Epidermal melanocyte (primary cell): ENCODE results near the gene CRTC1.
"Not testable (repeated sequence)": the region's sequence is repeated elsewhere in the genome, so short reads cannot be mapped to it uniquely, and the experiment has no call there.

Experiments used
- DNase-seq: peaks from one replicate; pipeline ENCODE4 v3.0.0; 2011; ENCODE audit warnings: low spot score; ENCODE audit not compliant: insufficient read length

CRTC1 gene

DNA sequence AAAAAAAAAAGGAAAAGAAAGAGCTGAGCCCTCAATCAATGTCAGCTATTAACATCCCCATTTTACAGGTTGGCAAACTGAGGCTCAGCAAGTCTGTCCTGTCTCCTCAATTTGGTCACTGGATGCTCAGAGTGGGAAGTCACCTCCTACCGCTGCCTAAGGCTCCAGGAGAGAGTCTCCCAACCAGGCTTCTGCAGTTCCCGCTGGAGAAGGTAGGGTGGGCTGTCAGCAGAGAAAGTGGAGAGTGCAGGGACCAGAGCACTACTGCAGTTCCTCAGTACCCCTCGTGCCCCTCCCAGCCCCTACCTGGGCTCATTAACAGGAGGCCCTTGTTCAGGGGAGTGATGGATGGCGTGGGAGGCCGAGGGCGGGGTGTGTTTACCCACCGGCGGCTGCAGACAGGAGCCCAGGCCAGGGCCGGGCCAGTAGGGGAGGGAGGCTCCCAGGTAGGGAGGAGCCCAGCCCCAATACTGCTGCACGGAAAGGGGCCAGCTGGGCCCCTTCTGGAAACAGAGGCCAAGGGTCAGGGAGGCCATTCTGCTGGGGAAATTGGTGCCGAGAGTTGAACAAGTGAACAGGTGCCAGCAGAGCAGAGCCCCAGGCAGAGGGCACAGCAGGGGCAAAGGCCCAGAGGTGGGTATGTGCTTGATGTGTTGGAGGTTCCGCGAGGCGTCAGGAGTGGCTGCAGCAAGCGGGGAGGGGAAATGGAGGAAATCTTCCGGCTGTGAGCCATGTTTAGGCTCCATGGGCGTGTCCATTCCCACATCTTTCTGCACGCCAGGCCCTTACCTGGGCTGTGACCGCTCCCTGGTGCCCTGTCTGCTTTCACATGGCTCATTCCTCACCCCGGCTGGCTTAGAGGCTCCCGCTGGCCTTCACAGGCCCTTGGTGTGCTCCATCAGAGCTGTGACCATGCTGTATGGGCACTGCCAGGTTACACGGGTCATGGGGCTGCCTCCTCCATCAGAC is 115.2 kb downstream of the CRTC1 start:
- DNase-seq, result peak; percentile 6

DNA sequence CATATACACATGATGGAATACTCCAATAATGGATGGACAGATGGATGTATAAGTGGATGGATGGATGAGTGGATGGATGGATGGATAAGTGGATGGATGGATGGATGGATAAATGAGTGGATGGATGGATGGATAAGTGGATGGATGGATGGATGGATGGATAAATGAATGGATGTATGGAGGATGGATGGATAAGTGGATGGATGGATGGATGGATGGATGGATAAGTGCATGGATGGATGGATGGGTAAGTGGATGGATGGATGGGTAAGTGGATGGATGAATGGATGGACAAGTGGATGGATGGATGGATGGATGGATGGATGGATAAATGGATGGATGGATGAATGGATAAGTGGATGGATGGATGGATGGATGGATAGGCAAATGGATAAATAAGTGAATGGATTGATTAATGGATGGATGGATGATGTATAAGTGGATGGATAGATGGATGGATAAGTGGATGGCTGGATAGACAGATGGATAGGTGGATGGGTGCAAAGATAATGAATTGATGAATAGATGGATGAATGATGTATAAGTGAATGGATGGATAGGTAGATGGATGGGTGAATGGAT is 116.0 kb downstream of the CRTC1 start:
- no peak for DNase-seq

DNA sequence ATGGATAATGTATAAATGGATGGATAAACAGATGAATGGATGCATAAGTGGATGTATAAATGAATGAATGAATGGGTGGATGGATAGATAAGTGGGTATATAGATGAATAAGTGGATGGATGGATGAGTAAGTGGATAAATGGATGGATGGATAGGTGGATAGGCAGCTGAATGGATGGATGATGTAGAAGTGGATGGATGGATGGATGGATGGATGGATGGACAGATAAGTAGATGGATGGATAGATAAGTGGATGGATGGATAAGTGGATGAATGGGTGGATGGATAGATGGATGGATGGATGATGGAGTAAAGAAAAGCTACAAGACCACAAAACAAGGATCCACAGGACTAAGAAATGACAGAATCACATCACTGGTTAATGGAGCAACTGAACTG is 116.6 kb downstream of the CRTC1 start:
- no peak for DNase-seq

DNA sequence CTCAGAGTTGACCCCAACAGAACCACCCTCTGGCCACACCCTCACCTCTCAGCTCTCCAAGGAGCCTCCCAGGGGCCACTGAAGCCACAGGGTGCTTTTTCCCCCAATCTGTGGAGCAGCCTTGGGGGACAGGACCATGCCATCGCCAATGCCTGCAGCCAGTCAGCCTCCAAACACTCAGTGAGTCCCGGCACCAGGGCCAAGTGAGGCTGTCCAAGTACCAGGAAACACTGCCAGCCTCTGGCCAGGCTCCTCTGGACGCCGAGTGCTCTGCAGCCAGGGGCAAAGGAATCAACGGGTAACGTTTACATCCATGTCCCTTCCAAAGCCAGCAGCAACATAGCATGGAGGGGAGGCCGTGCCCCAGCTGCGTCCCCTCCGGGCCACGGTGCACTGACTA is 117.2 kb downstream of the CRTC1 start:
- no peak for DNase-seq

DNA sequence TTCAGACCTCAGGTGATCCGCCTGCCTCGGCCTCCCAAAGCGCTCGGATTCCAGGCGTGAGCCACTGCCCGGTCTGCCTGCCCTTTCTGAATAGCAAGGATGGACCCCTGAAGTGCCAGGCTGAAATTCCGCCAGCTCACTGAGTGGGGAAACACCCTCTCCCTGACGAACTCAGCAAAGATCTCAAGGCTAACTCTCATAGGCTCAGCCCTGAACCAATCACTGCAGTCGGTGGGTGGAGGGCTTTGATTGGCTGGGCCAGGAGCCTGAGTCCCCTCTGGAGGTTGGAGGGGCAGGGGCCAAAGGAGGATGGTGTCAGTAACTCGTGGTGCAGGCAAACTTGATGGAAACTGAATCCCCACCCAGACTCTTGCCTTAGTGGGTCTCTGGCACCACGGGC is 118.9 kb downstream of the CRTC1 start:
- DNase-seq, result peak; percentile 16

DNA sequence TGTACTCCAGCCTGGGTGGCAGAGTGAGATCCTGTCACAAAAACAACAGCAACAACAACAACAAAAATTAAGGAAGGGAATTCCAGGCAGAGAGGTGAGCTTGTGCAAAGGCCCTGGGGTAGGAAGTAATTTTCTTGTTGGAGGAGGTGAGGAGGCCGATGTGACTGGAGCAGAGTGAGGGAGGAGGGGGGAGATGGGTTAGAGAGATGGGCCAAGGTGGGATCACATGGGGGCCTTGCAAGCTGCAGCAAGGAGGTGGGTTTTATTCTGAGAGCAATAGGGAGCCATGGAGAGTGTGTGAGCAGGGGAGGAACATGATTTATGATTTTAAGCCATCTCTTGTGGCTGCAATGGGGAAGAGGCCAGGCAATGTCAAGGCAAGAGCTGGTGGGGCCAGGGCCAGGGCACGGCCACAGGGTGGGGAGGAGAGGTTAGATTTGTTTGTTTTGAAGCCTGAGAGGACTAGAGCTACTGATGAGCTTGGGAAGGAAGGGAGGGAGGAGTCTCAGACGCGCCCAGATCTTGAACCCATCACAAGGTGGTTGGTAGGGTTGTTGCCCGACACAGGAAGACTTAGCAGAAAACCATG is 120.2 kb downstream of the CRTC1 start:
- no peak for DNase-seq

DNA sequence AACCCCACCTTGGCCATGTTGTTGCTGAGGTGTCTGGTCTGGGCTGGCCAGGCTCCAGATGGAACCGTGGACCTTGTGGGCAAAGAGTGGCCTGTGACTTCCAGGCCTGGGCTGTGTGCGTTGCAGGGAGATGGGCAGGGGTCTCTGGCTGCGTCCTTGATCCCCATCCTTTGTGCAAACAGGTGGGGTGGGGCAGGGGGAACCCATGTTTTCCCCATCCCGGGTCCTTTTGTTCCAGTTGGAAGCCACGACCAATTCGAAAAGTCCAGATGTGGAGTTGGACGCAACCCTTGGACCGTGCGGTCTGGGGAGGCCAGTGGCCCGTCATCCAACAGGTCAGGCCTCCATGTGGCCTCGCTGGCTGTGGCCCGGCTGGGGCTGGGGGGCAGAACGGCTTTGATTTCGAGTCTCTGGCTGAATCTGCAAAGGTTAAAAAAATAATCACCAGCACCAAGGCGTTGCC is 120.7 kb downstream of the CRTC1 start:
- no peak for DNase-seq

DNA sequence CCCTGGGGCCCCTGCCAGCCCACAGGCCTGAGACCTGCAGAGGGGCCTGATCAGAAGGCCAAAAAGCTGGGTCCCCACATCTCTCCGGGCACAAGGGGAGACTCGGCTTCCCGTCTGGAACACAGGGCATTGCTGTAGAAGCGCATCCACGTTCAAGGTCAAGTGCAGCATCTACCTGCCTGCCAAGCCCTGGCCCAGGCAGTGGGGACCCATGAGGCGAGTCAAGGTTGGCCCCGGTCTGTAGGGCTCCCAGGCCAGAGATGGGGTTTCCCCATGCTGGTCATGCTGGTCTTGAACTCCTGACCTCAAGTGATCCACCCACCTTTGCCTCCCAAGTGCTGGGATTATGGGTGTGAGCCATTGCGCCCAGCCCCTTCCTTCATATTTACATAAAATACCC is 121.2 kb downstream of the CRTC1 start:
- no peak for DNase-seq

DNA sequence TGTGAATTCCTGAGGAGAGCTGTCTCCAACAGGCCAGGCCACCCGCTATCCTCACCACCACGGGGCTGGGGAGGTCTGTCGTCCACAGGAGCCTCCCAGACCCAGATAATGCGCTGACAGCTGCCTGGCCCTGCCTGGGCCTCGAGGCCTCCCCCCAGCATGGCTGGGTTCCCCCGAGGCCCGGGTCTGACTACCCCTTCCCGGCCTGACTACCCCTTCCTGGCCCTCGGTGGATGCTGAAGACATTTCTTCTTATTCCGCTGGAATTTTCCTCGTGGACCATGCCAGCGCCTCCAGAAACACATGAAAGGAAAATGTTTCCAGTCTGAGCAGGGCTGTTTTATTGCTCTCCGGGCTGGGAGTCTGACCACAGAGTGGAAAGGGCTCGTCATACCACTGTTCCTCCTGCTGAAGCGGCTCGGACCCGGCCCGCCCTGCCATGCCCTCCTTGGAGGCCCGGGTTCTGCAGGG is 124.4 kb downstream of the CRTC1 start:
- DNase-seq, result no peak

DNA sequence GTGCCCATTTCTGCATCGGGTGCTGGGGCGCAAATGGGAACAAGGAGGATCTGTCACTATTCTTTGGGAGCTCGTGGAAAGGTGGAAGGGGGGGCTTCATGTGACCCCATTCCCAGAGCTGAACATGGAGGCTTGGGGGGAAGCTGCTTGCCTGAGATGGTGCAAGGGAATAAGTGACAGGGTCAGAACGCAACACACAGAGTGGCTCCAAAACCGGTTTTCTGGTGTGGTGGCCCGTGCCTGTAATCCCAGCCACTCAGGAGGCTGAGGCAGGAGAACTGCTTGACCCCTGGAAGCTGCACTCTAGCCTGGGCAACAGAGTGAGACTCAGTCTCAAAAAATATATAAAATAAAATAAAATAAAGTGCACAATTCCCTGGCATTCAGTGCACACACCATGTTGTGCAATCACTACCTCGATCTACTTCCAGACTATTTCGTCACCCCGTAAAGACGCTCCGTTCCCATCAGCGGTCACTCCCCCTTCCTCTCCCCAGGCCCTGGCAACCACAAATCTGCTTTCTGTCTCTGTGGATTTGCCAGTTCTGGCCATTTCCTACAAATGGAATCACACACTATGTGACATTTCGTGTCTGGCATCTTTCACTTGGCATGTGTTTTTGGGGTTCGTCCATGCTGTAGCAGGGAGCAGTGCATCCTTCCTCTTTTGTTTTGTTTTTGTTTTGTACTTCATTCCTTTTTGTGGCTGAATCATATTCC is 125.8 kb downstream of the CRTC1 start:
- no peak for DNase-seq

DNA sequence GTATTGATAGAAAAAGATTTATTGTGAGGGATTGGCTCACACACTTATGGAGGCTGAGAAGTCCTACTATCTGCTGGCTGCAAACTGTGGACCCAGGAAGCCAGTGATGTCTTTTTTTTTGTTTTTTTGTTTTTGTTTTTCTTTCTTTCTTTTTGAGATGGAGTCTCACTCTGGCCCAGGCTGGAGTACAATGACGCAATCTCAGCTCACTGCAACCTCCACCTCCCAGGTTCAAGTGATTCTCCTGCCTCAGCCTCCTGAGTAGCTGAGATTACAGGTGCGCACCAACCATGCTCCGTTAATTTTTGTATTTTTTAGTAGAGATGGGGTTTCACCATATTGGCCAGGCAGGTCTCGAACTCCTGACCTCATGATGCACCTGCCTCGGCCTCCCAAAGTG is 128.2 kb downstream of the CRTC1 start:
- DNase-seq, result not testable (repeated sequence)

DNA sequence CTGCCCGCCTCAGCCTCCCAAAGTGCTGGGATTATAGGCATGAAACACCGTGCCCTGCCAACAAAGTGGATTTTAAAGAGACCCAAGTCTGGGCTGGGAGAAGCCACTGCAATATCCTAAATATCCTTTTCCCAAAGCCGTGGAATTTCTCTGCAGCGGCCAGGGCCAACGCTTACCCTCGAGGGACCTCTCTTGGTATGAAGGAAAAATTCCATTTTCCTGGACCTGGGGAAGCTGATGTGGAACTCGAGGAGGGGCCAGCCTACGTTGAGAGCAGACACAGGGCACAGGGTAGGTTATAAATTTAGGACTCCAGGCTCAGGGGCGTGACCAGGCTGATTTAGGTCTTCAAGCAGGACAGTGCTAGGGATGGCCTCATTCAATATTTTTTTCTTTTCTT is 130.6 kb downstream of the CRTC1 start:
- no peak for DNase-seq

DNA sequence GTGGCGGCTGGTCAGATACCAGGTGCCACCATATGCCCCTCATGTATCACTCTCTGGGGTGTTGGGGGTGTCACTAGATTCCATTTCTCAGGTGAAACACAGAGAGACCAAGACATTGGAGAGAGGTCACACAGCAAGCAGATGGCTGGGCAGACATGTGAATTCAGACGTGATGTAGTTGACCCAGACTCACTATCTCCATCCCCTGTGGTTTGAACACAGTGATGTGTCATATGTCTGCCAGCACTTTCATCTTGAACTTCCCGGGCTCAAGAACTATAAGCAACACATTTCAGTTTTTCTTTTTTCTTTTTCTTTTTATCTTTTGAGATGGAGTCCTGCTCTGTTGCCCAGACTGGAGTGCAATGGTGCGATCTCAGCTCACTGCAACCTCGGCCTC is 132.2 kb downstream of the CRTC1 start:
- DNase-seq, result no peak

DNA sequence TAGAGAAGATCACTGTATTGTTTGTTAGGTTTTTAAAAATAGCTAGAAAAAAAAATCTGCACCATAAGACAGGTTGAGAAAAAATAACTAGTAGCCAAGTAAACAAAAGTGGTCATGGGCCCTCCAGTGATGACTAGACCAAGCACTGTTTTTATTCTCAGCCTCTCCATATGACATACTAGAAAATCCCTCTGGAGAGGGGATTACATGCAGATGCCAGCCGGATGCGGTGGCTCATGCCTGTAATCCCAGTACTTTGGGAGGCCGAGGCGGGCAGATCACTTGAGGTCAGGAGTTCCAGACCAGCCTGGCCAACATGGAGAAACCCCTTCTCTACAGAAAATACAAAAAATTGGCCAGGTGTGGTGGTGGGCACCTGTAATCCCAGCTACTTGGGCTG is 133.2 kb downstream of the CRTC1 start:
- DNase-seq, result not testable (repeated sequence)

DNA sequence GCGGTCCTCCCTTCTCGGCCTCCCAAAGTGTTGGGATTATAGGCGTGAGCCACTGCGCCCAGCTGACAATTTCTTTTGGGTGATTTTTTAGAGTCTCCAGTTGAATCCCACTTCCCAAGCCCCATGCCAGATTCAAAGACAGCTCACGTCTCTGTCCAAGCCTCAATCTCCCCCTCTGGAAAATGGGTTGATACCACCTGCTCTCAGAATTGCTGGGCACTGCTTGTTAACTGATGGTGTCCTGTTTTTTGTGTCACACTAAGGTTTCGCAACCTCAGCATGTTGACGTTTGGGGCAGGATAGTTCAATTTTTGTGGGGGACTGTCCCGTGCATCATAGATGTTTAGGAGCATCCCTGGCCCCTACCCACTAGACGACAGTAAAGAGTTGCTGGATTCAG is 134.1 kb downstream of the CRTC1 start:
- no peak for DNase-seq

DNA sequence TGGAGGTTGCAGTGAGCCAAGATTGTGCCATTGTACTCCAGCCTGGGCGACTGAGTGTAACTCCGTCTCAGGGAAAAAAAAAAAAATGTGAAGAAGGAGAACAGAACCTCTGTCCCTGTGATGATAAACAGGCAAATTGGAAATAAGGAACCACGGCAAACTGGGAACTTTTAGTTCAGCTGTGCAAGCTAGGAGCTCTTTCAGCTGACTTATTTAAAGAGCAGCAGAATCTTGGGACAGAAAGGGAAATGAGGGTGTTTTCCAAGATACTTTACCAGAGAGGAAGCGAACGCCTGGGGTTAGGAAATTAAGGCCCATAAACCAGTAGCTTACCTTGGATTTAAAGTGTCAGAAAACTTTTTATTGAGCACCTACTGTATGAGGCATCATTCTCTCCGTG is 145.3 kb downstream of the CRTC1 start:
- DNase-seq, result no peak

DNA sequence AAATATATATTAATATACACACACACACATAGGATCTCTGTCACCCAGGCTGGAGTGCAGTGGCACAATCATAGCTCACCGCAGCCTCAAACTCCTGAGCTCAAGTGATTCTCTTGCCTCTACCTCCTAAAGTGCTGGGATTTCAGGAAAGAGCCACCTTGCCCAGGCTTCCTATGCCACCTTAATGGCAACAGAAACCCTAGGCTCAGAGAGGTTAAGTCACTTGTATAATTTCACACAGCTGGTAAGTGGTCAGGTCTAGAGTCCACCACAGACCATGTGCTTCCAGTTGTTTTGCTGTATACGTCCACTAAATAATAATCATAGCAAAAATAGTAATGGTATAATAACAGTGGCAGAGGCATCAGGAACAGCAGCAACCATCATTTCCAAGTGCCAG is 147.0 kb downstream of the CRTC1 start:
- no peak for DNase-seq

DNA sequence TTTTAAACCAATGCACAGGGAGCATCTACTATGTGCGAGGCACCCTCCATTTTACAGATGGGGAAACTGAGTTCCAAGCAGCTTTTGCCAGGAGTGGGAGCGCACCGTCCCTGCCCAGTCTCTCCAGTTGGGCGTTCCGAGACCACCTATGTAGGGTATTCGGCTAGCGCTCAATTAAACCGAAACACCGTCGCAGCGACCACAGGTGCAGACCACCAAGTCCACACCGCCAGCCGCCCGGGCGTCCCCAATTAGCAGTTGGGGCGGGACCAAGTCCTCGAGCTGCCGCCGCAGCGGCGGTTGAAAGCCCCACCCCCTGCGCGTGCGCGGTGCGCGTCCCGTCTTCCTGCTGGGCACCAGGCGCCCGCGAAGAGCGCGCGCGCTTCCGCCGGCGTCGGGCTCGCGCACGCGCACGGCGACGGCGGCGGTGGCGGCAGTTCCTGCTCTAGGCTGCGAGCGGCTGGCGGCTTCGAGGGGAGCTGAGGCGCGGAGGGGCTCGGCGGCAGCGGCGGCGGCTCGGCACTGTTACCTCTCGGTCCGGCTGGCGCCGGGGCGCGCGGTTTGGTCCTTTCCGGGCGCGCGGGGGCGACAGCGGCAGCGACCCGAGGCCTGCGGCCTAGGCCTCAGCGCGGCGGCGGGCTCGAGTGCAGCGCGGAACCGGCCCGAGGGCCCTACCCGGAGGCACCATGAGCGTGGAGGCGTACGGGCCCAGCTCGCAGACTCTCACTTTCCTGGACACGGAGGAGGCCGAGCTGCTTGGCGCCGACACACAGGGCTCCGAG is 148.2 kb downstream of the CRTC1 start, which contains the start of gene UPF1:
Gene UPF1, plus strand, starts transcription at position 436 of the 782 bp plus-strand sequence. Its CDS starts 251 bp downstream, at position 687.
- peak; percentile 91 for DNase-seq
